Heart left ventricle (tissue), 16 donors: Measurements from ENCODE around the gene POU5F1. TPM values are rescaled to one million over a fixed set of nuclear protein-coding genes. Genes with fewer than 3 reads are reported as not detected.

Source experiments
- ATAC-seq, 4 donors: fragments of 200-7000 bp; cut with Tn5 transposase; one replicate each; pipeline ENCODE4 v1.9.1; 2020 to 2022; ENCODE audit warnings: moderate library complexity in 4 of 4, mild to moderate bottlenecking in 3 of 4, moderate number of reproducible peaks in 1 of 4
- DNase-seq, 5 donors: peaks; one replicate each; pipeline ENCODE4 v3.0.0-alpha.2; 2020
- H3K27ac ChIP-seq, 12 donors: fragments of 200-600 bp; sonication (generic) in 4 of 12; one replicate each; pipeline versions ENCODE4 v1.5.0 to v1.8.0; 2016 to 2022; ENCODE audit warnings: mild to moderate bottlenecking in 2 of 12
- H3K27me3 ChIP-seq, 9 donors: fragments of 200-600 bp; sonication (generic) in 2 of 9; one replicate each; pipeline versions ENCODE4 v1.5.1 to v1.8.0; 2016 to 2022; ENCODE audit warnings: mild to moderate bottlenecking in 3 of 9
- H3K36me3 ChIP-seq, 9 donors: fragments of 200-600 bp; sonication (generic) in 2 of 9; one replicate each; pipeline versions ENCODE4 v1.5.0 to v1.8.0; 2018 to 2022; ENCODE audit warnings: mild to moderate bottlenecking in 2 of 9
- H3K4me1 ChIP-seq, 12 donors: fragments of 200-600 bp; sonication (generic) in 4 of 12; one replicate each; pipeline versions ENCODE4 v1.5.0 to v1.8.0; 2016 to 2022; ENCODE audit warnings: mild to moderate bottlenecking in 3 of 12
- H3K4me3 ChIP-seq, 12 donors: fragments of 200-600 bp; sonication (generic) in 4 of 12; one replicate each; pipeline versions ENCODE4 v1.5.0 to v1.8.0; 2017 to 2022; ENCODE audit warnings: mild to moderate bottlenecking in 9 of 12, moderate library complexity in 4 of 12
- H3K9me3 ChIP-seq, 12 donors: fragments of 200-600 bp; sonication (generic) in 4 of 12; one replicate each; pipeline versions ENCODE4 v1.5.0 to v1.8.0; 2016 to 2022; ENCODE audit warnings: mild to moderate bottlenecking in 1 of 12
- POLR2A ChIP-seq, 2 donors: fragments of 450-650 bp; IDR thresholded peaks; one replicate each; pipeline ENCODE4 v1.6.1; 2017; ENCODE audit warnings: antibody characterized with exemption in 2 of 2, mild to moderate bottlenecking in 2 of 2, moderate library complexity in 2 of 2
- WGBS, 4 donors: extraction: QIAGEN DNeasy Blood & Tissue Kit in 2 of 4; methylation state at CpG; one replicate each; pipeline versions ENCODE4 v1.1.5 to v1.1.7; 2013 to 2018; 5-methylcytosine and 5-hydroxymethylcytosine counted together
- intact Hi-C, 10 donors: fragments of 100-400 bp; cut with DNase I; formaldehyde crosslinking; loops; one replicate each; pipeline versions ENCODE4 v1.11.1 to v1.14.2; 2022
- polyA plus RNA-seq, 2 donors: library from polyadenylated mRNA; stranded (reverse); fragments of 200-250 nt; gene quantifications; one replicate each; pipeline ENCODE4 v1.2.3, GENCODE V29; 2013
- total RNA-seq, 9 donors: library from RNA; depleted of rRNA in 2 of 9; stranded (reverse); fragments of >200 nt in 2 of 9; fragmentation: NEBNext Ultra II Directional in 3 of 9; extraction: Animal tissue kit (Norgen Biotek cat#: 25700) in 3 of 9; gene quantifications; one replicate each; pipeline versions ENCODE4 v1.1.0 to v1.2.4, GENCODE V29; 2016 to 2023
- TF ChIP-seq, protein P1 (sequence below), 12 donors: fragments of 200-600 bp; sonication (generic) in 4 of 12; IDR thresholded peaks; one replicate each; pipeline versions ENCODE4 v1.5.0 to v1.8.0; 2018 to 2022; ENCODE audit warnings: antibody characterized with exemption in 12 of 12, mild to moderate bottlenecking in 5 of 12
- donor health status: ischemic (EF 13 %, LVEDD 7.1; RV severe dilation, severe dysfunction).
- donor health status: healthy with polysubstance abuse.
- donor health status: DM: no; HTN: yes; CAD: no.
- donor health status: DM: no; HTN: no; CAD: no.
- donor health status: ischemic (EF 25% LVEDD 6.9; RV normal size, moderate dysfunction).
- donor health status: ischemic (EF 25% LVEDD 5.7; RV mildly dilated, moderate dysfunction).
- donor health status: healthy.
- donor health status: DM: yes; HTN: yes; CAD: no.
- donor health status: ischemic (EF 35%, LVEDD 5.7; RV mildly dilated, moderate dysfunction).
- donor health status: nonischemic (EF 11% LVEDD 7.7; RV severe dilation, severe dysfunction).
- donor health status: DM: yes; HTN: yes; CAD: no.
- donor health status: PGD.
- donor health status: ischemic (EF 29% LVEDD 5.4; RV normal size, mild dysfunction).
- donor health status: nonischemic (EF 23%, LVEDD 6.1; RV moderate dilation, normal function).

POU5F1 gene
- total and polyA plus RNA-seq, 11 donors: 0.16 to 1.3 (median 0.52) TPM; not detected in 1

DNA sequence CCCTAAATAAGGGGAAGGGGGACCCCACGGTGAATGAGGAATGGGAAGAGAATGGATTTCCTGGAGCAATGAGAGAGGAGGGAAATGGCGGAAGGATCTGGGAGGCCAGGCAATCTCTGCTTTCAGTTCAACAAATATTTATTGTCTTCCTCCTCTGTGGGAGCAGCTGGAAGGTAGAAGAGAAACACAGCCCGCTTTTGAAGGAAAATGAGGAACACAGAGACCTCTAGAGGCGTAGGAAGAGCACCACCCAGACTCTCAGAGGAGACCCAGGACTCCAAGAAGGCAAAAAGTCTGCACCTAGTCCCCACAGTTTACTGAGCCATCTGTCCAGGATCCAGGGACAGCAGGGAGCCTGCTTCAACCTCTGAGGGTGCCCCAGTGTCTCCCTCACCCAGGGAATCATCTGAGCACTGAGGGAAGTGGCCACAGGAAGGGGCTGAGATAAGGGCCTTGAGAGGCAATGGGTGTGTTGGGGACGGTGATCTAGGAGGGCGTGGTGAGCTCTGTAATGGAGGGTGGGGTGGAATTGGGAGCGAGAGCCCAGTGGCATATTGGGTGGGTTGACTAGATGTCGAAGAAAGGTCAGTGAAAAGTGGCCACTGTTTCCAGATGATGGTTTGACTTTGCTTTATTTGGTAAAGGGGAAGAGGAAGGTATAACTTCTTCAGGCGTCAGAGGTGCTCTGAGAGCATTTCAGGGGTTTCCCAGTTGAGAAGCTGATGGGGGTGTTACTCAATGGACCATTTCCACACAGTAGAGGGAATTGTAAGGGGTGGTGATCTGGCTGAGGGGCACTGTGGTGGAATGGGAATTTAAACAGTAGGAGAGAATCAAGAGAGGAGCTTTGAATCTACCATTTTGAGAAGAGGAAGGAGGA, 55.3 kb downstream of the POU5F1 start:
- intact Hi-C loops: no loop called here
- Histone ChIP-seq H3K27ac (peak overlapping the region in 10 of 12 donors; percentile 47 to 90 (median 66)), H3K36me3 (no peaks in the 10 kb centered on the region), H3K4me1 (peaks cover 0 to 44% (median 33%) of the 10 kb centered on the region in 12 donors), H3K27me3 (no peaks in the 10 kb centered on the region), H3K9me3 (no peaks in the 10 kb centered on the region), H3K4me3 (peak overlapping the region in 7 of 12 donors; percentile 11 to 47 (median 20))
- WGBS, 4 donors: 47 to 66% (median 62%) methylated on average over 9 of the region's 9 CpGs
- no peak for DNase-seq
- ATAC-seq: peak in 3 of 4 donors; percentile 28 to 40 (median 30)
- TF ChIP-seq, protein P1, sequence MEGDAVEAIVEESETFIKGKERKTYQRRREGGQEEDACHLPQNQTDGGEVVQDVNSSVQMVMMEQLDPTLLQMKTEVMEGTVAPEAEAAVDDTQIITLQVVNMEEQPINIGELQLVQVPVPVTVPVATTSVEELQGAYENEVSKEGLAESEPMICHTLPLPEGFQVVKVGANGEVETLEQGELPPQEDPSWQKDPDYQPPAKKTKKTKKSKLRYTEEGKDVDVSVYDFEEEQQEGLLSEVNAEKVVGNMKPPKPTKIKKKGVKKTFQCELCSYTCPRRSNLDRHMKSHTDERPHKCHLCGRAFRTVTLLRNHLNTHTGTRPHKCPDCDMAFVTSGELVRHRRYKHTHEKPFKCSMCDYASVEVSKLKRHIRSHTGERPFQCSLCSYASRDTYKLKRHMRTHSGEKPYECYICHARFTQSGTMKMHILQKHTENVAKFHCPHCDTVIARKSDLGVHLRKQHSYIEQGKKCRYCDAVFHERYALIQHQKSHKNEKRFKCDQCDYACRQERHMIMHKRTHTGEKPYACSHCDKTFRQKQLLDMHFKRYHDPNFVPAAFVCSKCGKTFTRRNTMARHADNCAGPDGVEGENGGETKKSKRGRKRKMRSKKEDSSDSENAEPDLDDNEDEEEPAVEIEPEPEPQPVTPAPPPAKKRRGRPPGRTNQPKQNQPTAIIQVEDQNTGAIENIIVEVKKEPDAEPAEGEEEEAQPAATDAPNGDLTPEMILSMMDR (IDR thresholded peaks at IDR 0.05): peak in 8 of 12 donors; percentile 6 to 45 (median 12)
- TF ChIP-seq POLR2A (IDR thresholded peaks at IDR 0.05): no peak

DNA sequence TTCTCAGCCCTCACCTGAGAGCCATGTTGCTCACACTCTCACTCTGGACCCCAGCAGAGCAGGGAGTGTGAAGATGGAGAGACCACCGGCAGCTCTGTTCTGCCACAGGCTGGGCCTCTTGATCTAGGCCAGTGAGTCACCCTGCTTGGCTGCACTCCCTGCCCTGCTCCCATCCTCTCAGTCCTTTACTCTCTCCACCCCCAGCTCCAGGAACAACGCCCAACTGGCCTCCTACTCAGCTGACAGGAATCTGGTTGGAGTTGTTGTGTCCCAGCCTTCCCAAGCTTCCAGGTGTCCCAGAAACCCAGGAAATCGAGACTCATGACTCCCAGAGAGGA, 56.0 kb downstream of the POU5F1 start, which contains the start of gene PSORS1C1:
Gene PSORS1C1 (plus strand): TSS at position 260 of the 338 bp plus-strand sequence. CDS start 14,833 bp downstream, outside the sequence.
- Histone ChIP-seq H3K27ac (peak within 1 kb of the TSS in 11 of 12 donors; percentile 36 to 90 (median 64)), H3K4me3 (peak within 1 kb of the TSS in 7 of 12 donors; percentile 11 to 47 (median 20)), H3K9me3 (no peaks in the 10 kb centered on the region), H3K27me3 (no peaks in the 10 kb centered on the region), H3K4me1 (peaks cover 0 to 44% (median 33%) of the 10 kb centered on the region in 12 donors), H3K36me3 (no peaks in the 10 kb centered on the region)
- TF ChIP-seq POLR2A (IDR thresholded peaks at IDR 0.05): no peak
- TF ChIP-seq, protein P1 (IDR thresholded peaks at IDR 0.05): no peak
- intact Hi-C loops: no loop called here
- whole genome bisulfite sequencing, 4 donors: 6 to 28% (median 12%) methylated on average over 3 of the region's 3 CpGs
- DNase-seq: peak; percentile 74 to 94 (median 85)
- peak; percentile 87 to 96 (median 92) for ATAC-seq

Other genes starting within 250 kb of the POU5F1 start
- gene SFTA2, start 238.5 kb downstream of the POU5F1 start, total RNA-seq: not detected
- not detected for gene SFTA2, start 238.5 kb downstream of the POU5F1 start, polyA plus RNA-seq
- under 1 TPM in 1 of 9 donors, not detected in 8; 0.11 TPM for gene MUCL3, start 229.7 kb downstream of the POU5F1 start, total RNA-seq
- gene MUCL3, start 229.7 kb downstream of the POU5F1 start, polyA plus RNA-seq: under 1 TPM in 1 of 2 donors, not detected in 1; 0.03 TPM
- gene MUC21, start 187.0 kb downstream of the POU5F1 start, total RNA-seq: not detected
- gene MUC21, start 187.0 kb downstream of the POU5F1 start, polyA plus RNA-seq: under 1 TPM in 1 of 2 donors, not detected in 1; 0.10 TPM
- under 1 TPM in 8 of 9 donors, not detected in 1; 0.06 to 0.49 (median 0.20) TPM for gene MUC22, start 160.2 kb downstream of the POU5F1 start, total RNA-seq
- under 1 TPM; 0.01 to 0.34 TPM for gene MUC22, start 160.2 kb downstream of the POU5F1 start, polyA plus RNA-seq
- not detected for gene C6orf15, start 58.1 kb downstream of the POU5F1 start, total RNA-seq
- not detected for gene C6orf15, start 58.1 kb downstream of the POU5F1 start, polyA plus RNA-seq
- gene PSORS1C1, start 55.9 kb downstream of the POU5F1 start, total RNA-seq: 1 to 10 TPM in 7 of 9 donors, under 1 TPM in 2; 0.63 to 5.5 (median 2.9) TPM
- gene PSORS1C1, start 55.9 kb downstream of the POU5F1 start, polyA plus RNA-seq: 1 to 10 TPM in 1 of 2 donors, under 1 TPM in 1; 0.37 to 5.8 TPM
- gene CDSN, start 50.2 kb downstream of the POU5F1 start, total RNA-seq: under 1 TPM in 1 of 9 donors, not detected in 8; 0.56 TPM
- gene CDSN, start 50.2 kb downstream of the POU5F1 start, polyA plus RNA-seq: under 1 TPM in 1 of 2 donors, not detected in 1; 0.15 TPM
- gene PSORS1C2, start 31.6 kb downstream of the POU5F1 start, total RNA-seq: not detected
- gene PSORS1C2, start 31.6 kb downstream of the POU5F1 start, polyA plus RNA-seq: not detected
- 10 to 100 TPM in 6 of 9 donors, 1 to 10 TPM in 3; 6.0 to 16.4 (median 12.5) TPM for gene CCHCR1, start 12.9 kb downstream of the POU5F1 start, total RNA-seq
- 10 to 100 TPM in 1 of 2 donors, 1 to 10 TPM in 1; 10.0 to 10.3 TPM for gene CCHCR1, start 12.9 kb downstream of the POU5F1 start, polyA plus RNA-seq
- gene TCF19, start 12.1 kb downstream of the POU5F1 start, total RNA-seq: 10 to 100 TPM in 1 of 9 donors, 1 to 10 TPM in 8; 1.8 to 12.9 (median 2.7) TPM
- 1 to 10 TPM; 1.8 to 2.6 TPM for gene TCF19, start 12.1 kb downstream of the POU5F1 start, polyA plus RNA-seq
- gene HLA-C, start 101.4 kb upstream of the POU5F1 start, total RNA-seq: 1,000 to 10,000 TPM in 1 of 9 donors, 100 to 1,000 TPM in 8; 160 to 1,096 (median 318) TPM
- gene HLA-C, start 101.4 kb upstream of the POU5F1 start, polyA plus RNA-seq: 100 to 1,000 TPM; 182 to 211 TPM
- 1,000 to 10,000 TPM in 2 of 9 donors, 100 to 1,000 TPM in 7; 235 to 2,858 (median 371) TPM for gene HLA-B, start 186.5 kb upstream of the POU5F1 start, total RNA-seq
- 100 to 1,000 TPM; 397 to 553 TPM for gene HLA-B, start 186.5 kb upstream of the POU5F1 start, polyA plus RNA-seq
- 10 to 100 TPM in 7 of 9 donors, 1 to 10 TPM in 2; 8.9 to 21.0 (median 11.5) TPM for gene MICA, start 232.9 kb upstream of the POU5F1 start, total RNA-seq
- 10 to 100 TPM in 1 of 2 donors, 1 to 10 TPM in 1; 8.5 to 48.4 TPM for gene MICA, start 232.9 kb upstream of the POU5F1 start, polyA plus RNA-seq